ENCODE results near the gene GNG8.

Gene GNG8

DNA sequence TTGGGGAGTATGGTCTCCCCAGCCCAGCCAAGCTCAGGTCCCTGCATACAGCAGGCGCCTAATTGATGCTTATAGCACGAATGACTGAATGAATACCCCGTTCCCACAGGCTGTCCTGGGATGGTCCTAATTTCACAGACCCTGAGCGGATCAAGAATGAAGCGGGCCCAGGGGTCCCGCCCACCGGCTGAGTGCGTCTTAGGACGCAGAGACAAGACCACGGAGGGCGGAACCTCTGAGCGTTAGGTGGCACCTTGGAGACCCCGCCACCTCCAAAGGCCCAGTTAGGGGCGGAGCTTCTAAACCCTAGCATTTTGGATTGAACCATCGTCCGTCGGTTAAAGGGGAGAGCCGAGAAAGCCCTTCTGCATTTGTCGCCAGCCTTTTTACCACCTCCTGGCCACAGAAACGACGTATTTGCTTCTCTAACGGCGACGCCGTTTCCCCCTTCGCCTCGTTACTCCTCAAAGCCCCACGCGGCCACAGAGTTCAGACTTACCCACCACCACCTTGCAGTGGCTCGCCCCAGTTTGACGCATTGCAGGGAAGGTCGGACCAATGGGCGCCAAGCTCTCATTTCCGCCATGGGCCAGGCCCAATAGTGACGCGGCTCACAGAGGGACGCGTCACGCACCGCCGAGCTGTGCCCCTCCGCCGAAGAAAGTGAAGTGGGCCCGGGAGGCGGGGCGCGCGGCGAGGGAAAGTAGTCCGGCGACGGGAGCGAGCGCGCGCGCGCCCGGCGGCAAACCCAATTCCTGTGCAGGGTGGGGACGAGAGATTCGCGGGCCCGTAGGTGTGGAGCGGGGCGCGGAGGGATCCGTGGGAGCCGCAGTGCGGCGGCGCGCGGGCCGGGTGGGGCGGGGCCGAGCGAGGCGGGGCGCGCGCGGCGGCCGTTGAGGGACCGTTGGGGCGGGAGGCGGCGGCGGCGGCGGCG is 35.4 kb downstream of the GNG8 start:
- Histone ChIP-seq H3K4me1 (ENCODE audit: control extremely low read depth in 1 of 4, control insufficient read depth in 4 of 4, insufficient read depth in 4 of 4, low read length in 3 of 4) (peaks cover 0 to 29% (median 28%) of the 10 kb centered on the region in 4 experiments), H3K27ac (ENCODE audit: insufficient read depth in 1 of 2, low read depth in 1 of 2, low read length in 2 of 2, poor library complexity in 1 of 2, severe bottlenecking in 2 of 2) (peak overlapping the region; percentile 100), H3K27me3 (replicated peaks in 2 of 5; ENCODE audit: control insufficient read depth in 4 of 5, insufficient read depth in 5 of 5, low read length in 4 of 5) (no peaks in the 10 kb centered on the region), H3K36me3 (ENCODE audit: control insufficient read depth in 4 of 4, insufficient read depth in 4 of 4, low read length in 3 of 4) (peaks cover 3 to 8% (median 5%) of the 10 kb centered on the region in 4 experiments), H3K9me3 (ENCODE audit: control extremely low read depth in 1 of 5, control insufficient read depth in 4 of 5, insufficient read depth in 2 of 5, low read depth in 1 of 5, low read length in 4 of 5) (peaks cover 0 to 6% (median 3%) of the 10 kb centered on the region in 5 experiments), H3K4me3 (ENCODE audit: control insufficient read depth in 1 of 7, extremely low read depth in 1 of 7, insufficient read depth in 4 of 7, low read depth in 2 of 7, low read length in 6 of 7) (peak overlapping the region; percentile 58 to 100 (median 95))
- CTCF ChIA-PET, result interaction anchor here (0.6 to 4.9 kb wide), 10 partner anchors 11 to 205 kb away, joined by 3 to 24 read pairs (median 3); partner anchors contain the start of gene DACT3
- POLR2A ChIA-PET, result interaction anchor here (0.6 to 1.3 kb wide), 4 partner anchors 11 to 866 kb away, joined by 3 to 6 read pairs (median 4); partner anchors contain the start of genes DACT3 and ZC3H4
- peak; percentile 98 to 99 (median 99) for DNase-seq
- WGBS (ENCODE audit: insufficient coverage), result 2% methylated on average over 56 of the region's 93 CpGs

DNA sequence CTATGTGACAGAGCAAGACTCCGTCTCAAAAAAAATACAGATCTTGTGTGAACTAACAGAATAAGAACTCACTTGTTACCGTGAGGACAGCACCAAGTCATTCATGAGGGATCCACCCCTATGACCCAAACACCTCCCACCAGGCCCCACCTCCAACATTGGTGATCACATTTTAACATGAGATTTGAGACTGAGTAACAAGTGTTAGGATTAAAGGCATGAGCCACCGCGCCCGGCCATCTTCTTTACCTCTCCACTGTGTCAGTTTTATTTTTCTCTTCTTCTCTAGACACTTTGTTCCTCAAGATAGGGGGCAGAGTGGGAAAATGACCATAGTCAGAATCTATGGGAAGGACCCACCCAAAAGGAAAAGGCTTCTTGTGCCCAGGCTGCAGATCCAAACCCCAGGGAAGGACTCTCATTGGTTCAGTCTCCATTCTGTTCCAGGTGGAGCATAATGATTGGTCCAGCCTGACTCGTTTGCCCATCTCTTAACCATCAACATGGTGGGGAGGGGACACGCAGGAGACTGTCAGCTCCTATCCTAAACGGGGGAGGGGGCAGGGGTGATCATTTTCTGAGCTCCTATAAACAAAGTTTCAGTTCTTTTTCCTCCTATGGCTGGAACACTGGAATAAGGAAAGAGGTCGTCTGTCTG is 36.2 kb downstream of the GNG8 start:
- 67% methylated on average over 2 of the region's 9 CpGs for WGBS (ENCODE audit: insufficient coverage)

GRCh38 chr19:46598372-46598917 is 37.6 kb downstream of the GNG8 start:
- no peak for DNase-seq
- ChIA-PET POLR2A (no interaction called here), CTCF (interaction anchor here (0.8 to 1.2 kb wide), 3 partner anchors 13 to 906 kb away, joined by 3 to 5 read pairs (median 4); partner anchors contain the start of gene QPCTL)
- H3K36me3 ChIP-seq (ENCODE audit: control insufficient read depth in 4 of 4, insufficient read depth in 4 of 4, low read length in 3 of 4), result no peaks in the 10 kb centered on the region
- peaks cover 0 to 6% (median 3%) of the 10 kb centered on the region in 5 experiments for H3K9me3 ChIP-seq (ENCODE audit: control extremely low read depth in 1 of 5, control insufficient read depth in 4 of 5, insufficient read depth in 2 of 5, low read depth in 1 of 5, low read length in 4 of 5)
- 100% methylated on average over 4 of the region's 4 CpGs for WGBS (ENCODE audit: insufficient coverage)
- no peak overlapping the region for H3K4me3 ChIP-seq (ENCODE audit: control insufficient read depth in 1 of 7, extremely low read depth in 1 of 7, insufficient read depth in 4 of 7, low read depth in 2 of 7, low read length in 6 of 7)
- no peak overlapping the region for H3K27ac ChIP-seq (ENCODE audit: insufficient read depth in 1 of 2, low read depth in 1 of 2, low read length in 2 of 2, poor library complexity in 1 of 2, severe bottlenecking in 2 of 2)
- no peaks in the 10 kb centered on the region for H3K27me3 ChIP-seq (replicated peaks in 2 of 5; ENCODE audit: control insufficient read depth in 4 of 5, insufficient read depth in 5 of 5, low read length in 4 of 5)
- peaks cover 0 to 21% (median 19%) of the 10 kb centered on the region in 4 experiments for H3K4me1 ChIP-seq (ENCODE audit: control extremely low read depth in 1 of 4, control insufficient read depth in 4 of 4, insufficient read depth in 4 of 4, low read length in 3 of 4)

More for the DNA sequence above, 36.2 kb downstream of the GNG8 start:
- CTCF ChIA-PET, result interaction anchor here (1.0 to 4.9 kb wide), 6 partner anchors 12 to 63 kb away, joined by 3 to 24 read pairs (median 3); partner anchors contain the start of gene DACT3
- H3K4me1 ChIP-seq (ENCODE audit: control extremely low read depth in 1 of 4, control insufficient read depth in 4 of 4, insufficient read depth in 4 of 4, low read length in 3 of 4), result peaks cover 0 to 29% (median 28%) of the 10 kb centered on the region in 4 experiments
- peak overlapping the region; percentile 100 for H3K27ac ChIP-seq (ENCODE audit: insufficient read depth in 1 of 2, low read depth in 1 of 2, low read length in 2 of 2, poor library complexity in 1 of 2, severe bottlenecking in 2 of 2)
- POLR2A ChIA-PET, result interaction anchor here (0.6 to 1.3 kb wide), 2 partner anchors 12 to 866 kb away, joined by 4 to 6 read pairs; no protein-coding TSS in a partner anchor
- DNase-seq, result no peak
- H3K27me3 ChIP-seq (replicated peaks in 2 of 5; ENCODE audit: control insufficient read depth in 4 of 5, insufficient read depth in 5 of 5, low read length in 4 of 5), result no peaks in the 10 kb centered on the region
- peaks cover 0 to under 1% (median 0%) of the 10 kb centered on the region in 4 experiments for H3K36me3 ChIP-seq (ENCODE audit: control insufficient read depth in 4 of 4, insufficient read depth in 4 of 4, low read length in 3 of 4)
- H3K4me3 ChIP-seq (ENCODE audit: control insufficient read depth in 1 of 7, extremely low read depth in 1 of 7, insufficient read depth in 4 of 7, low read depth in 2 of 7, low read length in 6 of 7), result peak overlapping the region; percentile 36 to 100 (median 77)
- H3K9me3 ChIP-seq (ENCODE audit: control extremely low read depth in 1 of 5, control insufficient read depth in 4 of 5, insufficient read depth in 2 of 5, low read depth in 1 of 5, low read length in 4 of 5), result peaks cover 0 to 6% (median 3%) of the 10 kb centered on the region in 5 experiments

DNA sequence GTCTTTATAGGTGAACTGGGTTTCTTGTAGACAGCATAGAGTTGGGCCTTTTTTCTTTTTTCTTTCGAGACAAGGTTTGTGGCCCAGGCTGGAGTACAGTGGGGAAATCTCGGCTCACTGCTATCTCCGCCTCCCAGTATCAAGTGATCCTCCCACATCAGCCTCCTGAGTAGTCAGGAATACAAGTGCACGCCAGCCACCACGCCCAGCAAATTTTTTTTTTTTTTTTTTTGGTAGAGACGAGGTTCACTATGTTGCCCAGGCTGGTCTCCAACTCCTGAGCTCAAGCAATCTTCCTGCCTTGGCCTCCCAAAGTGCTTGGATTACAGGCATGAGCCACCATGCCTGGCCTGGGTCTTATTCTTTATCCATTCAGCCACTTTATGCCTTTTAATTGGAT is 40.0 kb downstream of the GNG8 start:
- DNase-seq, result no peak
- H3K36me3 ChIP-seq (ENCODE audit: control insufficient read depth in 4 of 4, insufficient read depth in 4 of 4, low read length in 3 of 4), result no peaks in the 10 kb centered on the region
- H3K4me3 ChIP-seq (ENCODE audit: control insufficient read depth in 1 of 7, extremely low read depth in 1 of 7, insufficient read depth in 4 of 7, low read depth in 2 of 7, low read length in 6 of 7), result no peak overlapping the region
- no peaks in the 10 kb centered on the region for H3K27me3 ChIP-seq (replicated peaks in 2 of 5; ENCODE audit: control insufficient read depth in 4 of 5, insufficient read depth in 5 of 5, low read length in 4 of 5)
- no peak overlapping the region for H3K27ac ChIP-seq (ENCODE audit: insufficient read depth in 1 of 2, low read depth in 1 of 2, low read length in 2 of 2, poor library complexity in 1 of 2, severe bottlenecking in 2 of 2)
- H3K9me3 ChIP-seq (ENCODE audit: control extremely low read depth in 1 of 5, control insufficient read depth in 4 of 5, insufficient read depth in 2 of 5, low read depth in 1 of 5, low read length in 4 of 5), result peaks cover 0 to 6% (median 3%) of the 10 kb centered on the region in 5 experiments
- ChIA-PET CTCF (interaction anchor here (0.8 to 0.9 kb wide), 2 partner anchors 10 to 22 kb away, joined by 3 read pairs; no protein-coding TSS in a partner anchor), POLR2A (no interaction called here)
- no CpG with 5 or more reads among the region's 6 CpGs for WGBS (ENCODE audit: insufficient coverage)
- peaks cover 0 to 6% (median 3%) of the 10 kb centered on the region in 4 experiments for H3K4me1 ChIP-seq (ENCODE audit: control extremely low read depth in 1 of 4, control insufficient read depth in 4 of 4, insufficient read depth in 4 of 4, low read length in 3 of 4)

DNA sequence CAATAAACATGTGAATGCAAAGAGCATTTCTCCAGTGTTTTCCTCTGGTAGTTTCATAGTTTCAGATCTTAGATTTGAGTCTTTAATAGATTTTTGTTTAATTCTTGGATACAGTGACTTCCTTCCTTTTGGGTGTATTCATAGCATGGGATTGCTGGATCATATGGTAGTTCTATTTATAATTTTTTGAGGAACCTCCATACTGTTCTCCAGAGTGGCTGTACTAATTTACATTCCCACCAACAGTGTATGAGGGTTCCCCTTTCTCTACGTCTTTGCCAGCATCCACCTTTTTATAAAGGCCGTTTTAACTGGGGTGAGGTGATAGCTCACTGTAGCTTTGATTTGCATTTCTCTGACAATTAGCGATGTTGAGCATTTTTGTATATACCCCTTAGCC is 44.1 kb downstream of the GNG8 start:
- WGBS (ENCODE audit: insufficient coverage), result 100% methylated on average over 1 of the region's 3 CpGs
- no peak for DNase-seq
- Histone ChIP-seq H3K27me3 (replicated peaks in 2 of 5; ENCODE audit: control insufficient read depth in 4 of 5, insufficient read depth in 5 of 5, low read length in 4 of 5) (no peaks in the 10 kb centered on the region), H3K27ac (ENCODE audit: insufficient read depth in 1 of 2, low read depth in 1 of 2, low read length in 2 of 2, poor library complexity in 1 of 2, severe bottlenecking in 2 of 2) (no peak overlapping the region), H3K4me3 (ENCODE audit: control insufficient read depth in 1 of 7, extremely low read depth in 1 of 7, insufficient read depth in 4 of 7, low read depth in 2 of 7, low read length in 6 of 7) (no peak overlapping the region), H3K4me1 (ENCODE audit: control extremely low read depth in 1 of 4, control insufficient read depth in 4 of 4, insufficient read depth in 4 of 4, low read length in 3 of 4) (no peaks in the 10 kb centered on the region), H3K9me3 (ENCODE audit: control extremely low read depth in 1 of 5, control insufficient read depth in 4 of 5, insufficient read depth in 2 of 5, low read depth in 1 of 5, low read length in 4 of 5) (no peaks in the 10 kb centered on the region), H3K36me3 (ENCODE audit: control insufficient read depth in 4 of 4, insufficient read depth in 4 of 4, low read length in 3 of 4) (no peaks in the 10 kb centered on the region)
- POLR2A ChIA-PET, result no interaction called here
- CTCF ChIA-PET, result no interaction called here

GRCh38 chr19:46591254-46591653 is 44.7 kb downstream of the GNG8 start:
- H3K36me3 ChIP-seq (ENCODE audit: control insufficient read depth in 4 of 4, insufficient read depth in 4 of 4, low read length in 3 of 4), result no peaks in the 10 kb centered on the region
- no peak for DNase-seq
- ChIA-PET CTCF (no interaction called here), POLR2A (no interaction called here)
- no peaks in the 10 kb centered on the region for H3K27me3 ChIP-seq (replicated peaks in 2 of 5; ENCODE audit: control insufficient read depth in 4 of 5, insufficient read depth in 5 of 5, low read length in 4 of 5)
- H3K9me3 ChIP-seq (ENCODE audit: control extremely low read depth in 1 of 5, control insufficient read depth in 4 of 5, insufficient read depth in 2 of 5, low read depth in 1 of 5, low read length in 4 of 5), result peaks cover 0 to 1% (median 0%) of the 10 kb centered on the region in 5 experiments
- no peak overlapping the region for H3K27ac ChIP-seq (ENCODE audit: insufficient read depth in 1 of 2, low read depth in 1 of 2, low read length in 2 of 2, poor library complexity in 1 of 2, severe bottlenecking in 2 of 2)
- no CpG with 5 or more reads among the region's 4 CpGs for WGBS (ENCODE audit: insufficient coverage)
- H3K4me1 ChIP-seq (ENCODE audit: control extremely low read depth in 1 of 4, control insufficient read depth in 4 of 4, insufficient read depth in 4 of 4, low read length in 3 of 4), result no peaks in the 10 kb centered on the region
- no peak overlapping the region for H3K4me3 ChIP-seq (ENCODE audit: control insufficient read depth in 1 of 7, extremely low read depth in 1 of 7, insufficient read depth in 4 of 7, low read depth in 2 of 7, low read length in 6 of 7)
